Uterine smooth muscle cell (primary cell): ENCODE measurements around the gene RGL2. TPM values are rescaled to one million over a fixed set of nuclear protein-coding genes. Genes with fewer than 3 reads are reported as not detected.

Experiments used
- total RNA-seq: library from RNA; depleted of rRNA; stranded (reverse); fragments of >200 nt; gene quantifications from 2 replicates; pipeline ENCODE4 v1.2.3, GENCODE V29; 2014

RGL2 gene, protein sequence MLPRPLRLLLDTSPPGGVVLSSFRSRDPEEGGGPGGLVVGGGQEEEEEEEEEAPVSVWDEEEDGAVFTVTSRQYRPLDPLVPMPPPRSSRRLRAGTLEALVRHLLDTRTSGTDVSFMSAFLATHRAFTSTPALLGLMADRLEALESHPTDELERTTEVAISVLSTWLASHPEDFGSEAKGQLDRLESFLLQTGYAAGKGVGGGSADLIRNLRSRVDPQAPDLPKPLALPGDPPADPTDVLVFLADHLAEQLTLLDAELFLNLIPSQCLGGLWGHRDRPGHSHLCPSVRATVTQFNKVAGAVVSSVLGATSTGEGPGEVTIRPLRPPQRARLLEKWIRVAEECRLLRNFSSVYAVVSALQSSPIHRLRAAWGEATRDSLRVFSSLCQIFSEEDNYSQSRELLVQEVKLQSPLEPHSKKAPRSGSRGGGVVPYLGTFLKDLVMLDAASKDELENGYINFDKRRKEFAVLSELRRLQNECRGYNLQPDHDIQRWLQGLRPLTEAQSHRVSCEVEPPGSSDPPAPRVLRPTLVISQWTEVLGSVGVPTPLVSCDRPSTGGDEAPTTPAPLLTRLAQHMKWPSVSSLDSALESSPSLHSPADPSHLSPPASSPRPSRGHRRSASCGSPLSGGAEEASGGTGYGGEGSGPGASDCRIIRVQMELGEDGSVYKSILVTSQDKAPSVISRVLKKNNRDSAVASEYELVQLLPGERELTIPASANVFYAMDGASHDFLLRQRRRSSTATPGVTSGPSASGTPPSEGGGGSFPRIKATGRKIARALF
- 20.1 and 23.9 TPM in 2 replicates for total RNA-seq

GRCh38 chr6:33298773-33299236, at the start of gene RGL2:
Gene RGL2, minus strand, starts transcription at chr6:33298942. Its CDS starts 332 bp downstream, at chr6:33298610.

GRCh38 chr6:33317669-33318425, 19.1 kb upstream of the RGL2 start, which contains the start of gene ZBTB22:
Gene ZBTB22, minus strand, starts transcription at chr6:33317744. Its CDS starts 828 bp downstream, at chr6:33316916.

DNA sequence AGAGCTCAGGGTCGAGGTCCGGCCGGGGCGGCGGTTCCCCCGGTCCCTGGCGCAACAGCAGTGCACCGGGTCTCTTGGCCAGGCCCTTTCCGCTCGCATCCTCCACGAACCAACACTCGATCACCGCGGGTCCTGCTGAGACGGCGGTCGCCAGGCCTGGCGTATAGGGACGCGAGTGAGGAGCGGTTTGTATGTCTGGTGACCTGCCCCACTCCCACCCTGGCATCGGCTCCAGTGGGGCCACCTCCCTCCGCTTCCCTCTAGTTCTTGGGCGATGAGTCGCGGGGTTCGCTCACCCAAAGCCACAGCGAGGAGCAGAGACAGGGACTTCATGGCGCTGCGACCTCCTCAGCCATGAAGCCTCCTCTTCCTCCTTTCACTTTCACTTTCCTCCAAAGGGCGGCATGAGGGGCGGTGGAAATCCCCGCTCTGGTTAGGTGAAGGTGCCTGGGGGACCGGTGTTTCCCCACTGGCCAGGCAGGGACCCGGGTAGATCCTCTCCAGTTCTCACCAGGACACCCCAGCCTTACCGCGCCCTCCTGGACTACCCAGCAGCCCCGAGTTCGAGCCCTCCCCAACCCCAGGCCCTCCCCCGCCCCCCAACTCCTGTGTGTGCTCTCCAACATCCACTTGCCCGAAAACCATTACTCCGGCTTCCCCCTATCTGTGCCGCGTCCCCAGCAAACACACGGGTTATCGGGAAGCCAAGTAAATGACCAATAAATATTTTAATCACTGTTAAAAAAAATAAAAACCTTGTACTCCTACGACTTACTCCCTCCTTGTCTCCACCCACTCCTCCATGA, 15.2 kb upstream of the RGL2 start, which contains the start of gene TAPBP:
TAPBP (minus strand) TSS at position 370 of the 806 bp plus-strand sequence; CDS start at position 333, 37 bp downstream.

GRCh38 chr6:33288921-33289783, 9.6 kb downstream of the RGL2 start, which contains the start of the genes PFDN6 and WDR46:
Gene PFDN6, plus strand, starts transcription at chr6:33289601. Its CDS starts 256 bp downstream, at chr6:33289857.
Gene WDR46, minus strand, starts transcription at chr6:33289239. Its CDS starts 69 bp downstream, at chr6:33289170.

GRCh38 chr6:33276864-33277662, 21.7 kb downstream of the RGL2 start, which contains the start of gene B3GALT4:
Gene B3GALT4, plus strand, starts transcription at chr6:33277123. Its CDS starts 297 bp downstream, at chr6:33277420.

DNA sequence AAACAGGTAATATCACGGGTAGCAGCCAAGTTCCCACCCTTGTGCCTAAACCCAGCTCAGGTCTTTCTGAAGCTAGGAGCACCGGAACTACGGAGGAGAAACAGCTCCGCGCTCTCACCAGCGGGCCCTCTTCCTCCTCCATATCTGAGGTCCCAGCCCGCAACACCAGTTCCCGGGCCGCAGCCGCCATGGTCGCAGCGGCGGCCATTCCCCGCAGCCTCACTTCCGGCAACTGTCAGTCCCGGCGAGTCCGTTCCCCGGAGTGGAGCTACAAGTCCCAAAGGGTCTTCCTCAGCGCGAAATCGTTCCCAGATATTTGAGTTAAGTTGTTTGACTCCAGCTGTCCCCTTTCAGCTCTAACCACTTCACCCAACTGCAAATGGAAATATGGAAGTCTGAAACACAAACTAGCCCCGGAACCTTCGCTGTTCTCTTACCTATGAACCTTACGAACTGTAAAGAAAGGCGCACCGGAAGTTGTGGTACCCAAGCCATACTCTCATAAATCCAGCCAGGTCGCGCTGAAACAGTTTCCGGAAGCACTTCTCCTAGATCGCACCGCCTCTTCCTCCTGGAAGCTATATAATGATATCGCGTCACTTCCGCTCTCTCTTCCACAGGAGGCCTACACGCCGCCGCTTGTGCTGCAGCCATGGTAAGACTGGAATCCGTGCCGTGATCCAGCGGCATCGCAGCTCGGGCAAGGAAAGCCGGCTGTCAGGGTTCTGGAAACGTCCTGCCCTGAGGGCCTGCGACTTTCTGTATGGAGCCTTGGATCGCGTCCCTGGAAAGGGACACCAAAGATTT, 27.1 kb downstream of the RGL2 start, which contains the start of the genes RPS18 and VPS52:
RPS18 (plus strand) TSS at position 608 of the 807 bp plus-strand sequence; CDS start at position 653, 45 bp downstream.
VPS52 (minus strand) TSS at position 409 of the 807 bp plus-strand sequence; CDS start at position 208, 201 bp downstream.

Other genes starting within 250 kb of the RGL2 start
- gene HLA-DPA1, start 225.3 kb downstream of the RGL2 start, total RNA-seq: 0.55 and 4.0 TPM in 2 replicates
- 6.8 and 21.1 TPM in 2 replicates for gene HLA-DPB1, start 223.0 kb downstream of the RGL2 start, total RNA-seq
- 0.11 and 0.12 TPM in 2 replicates for gene COL11A2, start 106.5 kb downstream of the RGL2 start, total RNA-seq
- 23.9 and 25.0 TPM in 2 replicates for gene RXRB, start 98.3 kb downstream of the RGL2 start, total RNA-seq
- 129 and 159 TPM in 2 replicates for gene SLC39A7, start 98.1 kb downstream of the RGL2 start, total RNA-seq
- gene HSD17B8, start 94.3 kb downstream of the RGL2 start, total RNA-seq: 2.7 and 8.9 TPM in 2 replicates
- gene RING1, start 90.4 kb downstream of the RGL2 start, total RNA-seq: 26.7 and 34.0 TPM in 2 replicates
- 35.0 and 35.6 TPM in 2 replicates for gene VPS52, start 27.1 kb downstream of the RGL2 start, total RNA-seq
- 3,212 and 3,760 TPM in 2 replicates for gene RPS18, start 26.9 kb downstream of the RGL2 start, total RNA-seq
- gene B3GALT4, start 21.8 kb downstream of the RGL2 start, total RNA-seq: 4.4 and 5.3 TPM in 2 replicates
- gene WDR46, start 9.7 kb downstream of the RGL2 start, total RNA-seq: 79.9 and 102 TPM in 2 replicates
- 38.9 and 42.8 TPM in 2 replicates for gene PFDN6, start 9.3 kb downstream of the RGL2 start, total RNA-seq
- 33.0 and 49.9 TPM in 2 replicates for gene TAPBP, start 15.1 kb upstream of the RGL2 start, total RNA-seq
- 19.5 and 24.2 TPM in 2 replicates for gene ZBTB22, start 18.8 kb upstream of the RGL2 start, total RNA-seq
- gene DAXX, start 24.0 kb upstream of the RGL2 start, total RNA-seq: 24.7 and 70.2 TPM in 2 replicates
- gene KIFC1, start 92.9 kb upstream of the RGL2 start, total RNA-seq: 15.0 and 57.7 TPM in 2 replicates
- gene PHF1, start 112.1 kb upstream of the RGL2 start, total RNA-seq: 23.0 and 29.7 TPM in 2 replicates
- gene CUTA, start 119.2 kb upstream of the RGL2 start, total RNA-seq: 109 and 129 TPM in 2 replicates
- 4.6 and 6.0 TPM in 2 replicates for gene SYNGAP1, start 121.1 kb upstream of the RGL2 start, total RNA-seq
- 5.0 and 5.7 TPM in 2 replicates for gene ZBTB9, start 155.6 kb upstream of the RGL2 start, total RNA-seq